NT2/D1 (cell line): Measurements from ENCODE around the gene DGCR6L.

Source experiments
- SUZ12 ChIP-seq: IDR thresholded peaks from 2 replicates; pipeline ENCODE4 v1.6.1; 2011; ENCODE audit not compliant: insufficient read length, insufficient read depth; ENCODE audit errors: extremely low read depth
- YY1 ChIP-seq: IDR thresholded peaks from 2 replicates; pipeline ENCODE4 v1.6.1; 2011; ENCODE audit not compliant: insufficient read length, insufficient read depth
- ZNF274 ChIP-seq: IDR thresholded peaks from 2 replicates; pipeline ENCODE4 v1.6.1; 2011; ENCODE audit warnings: mild to moderate bottlenecking, low read depth, low read length

GRCh38 chr22:20298803-20299745, 20.8 kb downstream of the DGCR6L start:
- no peak for TF ChIP-seq SUZ12
- no peak for TF ChIP-seq YY1
- no peak for TF ChIP-seq ZNF274
